Measurements from ENCODE around the gene CD34.

CD34 gene

GRCh38 chr1:207850621-207851407, 60.1 kb downstream of the CD34 start:
- no peak for DNase-seq

GRCh38 chr1:207849646-207850045, 61.3 kb downstream of the CD34 start:
- no peak for DNase-seq

- DNase-seq, result no peak
These were observed 61.9 kb downstream of the CD34 start for GRCh38 chr1:207849016-207849415.

- no peak for DNase-seq
These were observed 62.7 kb downstream of the CD34 start for GRCh38 chr1:207848234-207848633.

- no peak for DNase-seq
These were observed 63.8 kb downstream of the CD34 start for GRCh38 chr1:207847116-207847515.

- DNase-seq, result no peak
These were observed 65.8 kb downstream of the CD34 start for GRCh38 chr1:207845109-207845508.

- DNase-seq, result no peak
These were observed 66.6 kb downstream of the CD34 start for GRCh38 chr1:207844371-207844770.

GRCh38 chr1:207842506-207842905, 68.4 kb downstream of the CD34 start:
- no peak for DNase-seq

GRCh38 chr1:207841901-207842300, 69.0 kb downstream of the CD34 start:
- DNase-seq, result no peak

GRCh38 chr1:207841293-207841692, 69.6 kb downstream of the CD34 start:
- DNase-seq, result no peak

GRCh38 chr1:207840380-207840779, 70.5 kb downstream of the CD34 start:
- DNase-seq, result no peak

GRCh38 chr1:207839083-207839413, 71.9 kb downstream of the CD34 start:
- DNase-seq, result no peak

GRCh38 chr1:207838156-207839082, 72.5 kb downstream of the CD34 start:
- DNase-seq, result no peak

- no peak for DNase-seq
These were observed 73.3 kb downstream of the CD34 start for GRCh38 chr1:207837673-207838072.

- no peak for DNase-seq
These were observed 74.2 kb downstream of the CD34 start for GRCh38 chr1:207836591-207837347.

GRCh38 chr1:207835958-207836357, 75.0 kb downstream of the CD34 start:
- no peak for DNase-seq

GRCh38 chr1:207833956-207834660, 76.8 kb downstream of the CD34 start:
- no peak for DNase-seq

GRCh38 chr1:207833381-207833780, 77.5 kb downstream of the CD34 start:
- DNase-seq, result no peak

- DNase-seq, result no peak
These were observed 78.1 kb downstream of the CD34 start for GRCh38 chr1:207832796-207833195.

GRCh38 chr1:207831517-207832327, 79.2 kb downstream of the CD34 start:
- no peak for DNase-seq
